ENCODE measurements around the gene AGAP1.

DNA sequence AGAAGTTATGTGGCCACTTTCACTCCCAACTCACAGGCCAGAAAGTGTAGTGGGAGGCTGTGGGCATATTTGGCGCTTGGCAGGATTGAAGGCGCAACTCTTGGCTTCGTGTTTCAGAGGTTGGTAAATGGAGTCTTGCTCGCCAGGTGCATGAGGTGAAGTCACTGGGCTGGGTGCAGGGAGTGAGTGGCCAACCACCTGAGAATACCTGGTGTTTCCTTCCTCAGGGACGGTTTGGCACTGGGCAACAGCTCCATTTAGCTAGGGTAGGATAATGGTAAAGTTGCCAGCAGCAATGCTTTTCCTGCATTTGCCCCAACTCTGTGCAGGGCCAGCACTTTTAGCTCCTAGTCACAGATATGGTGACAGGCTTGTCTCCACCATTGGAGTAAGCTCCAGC, 115.9 kb downstream of the AGAP1 start:
- TF ChIP-seq, protein P1, sequence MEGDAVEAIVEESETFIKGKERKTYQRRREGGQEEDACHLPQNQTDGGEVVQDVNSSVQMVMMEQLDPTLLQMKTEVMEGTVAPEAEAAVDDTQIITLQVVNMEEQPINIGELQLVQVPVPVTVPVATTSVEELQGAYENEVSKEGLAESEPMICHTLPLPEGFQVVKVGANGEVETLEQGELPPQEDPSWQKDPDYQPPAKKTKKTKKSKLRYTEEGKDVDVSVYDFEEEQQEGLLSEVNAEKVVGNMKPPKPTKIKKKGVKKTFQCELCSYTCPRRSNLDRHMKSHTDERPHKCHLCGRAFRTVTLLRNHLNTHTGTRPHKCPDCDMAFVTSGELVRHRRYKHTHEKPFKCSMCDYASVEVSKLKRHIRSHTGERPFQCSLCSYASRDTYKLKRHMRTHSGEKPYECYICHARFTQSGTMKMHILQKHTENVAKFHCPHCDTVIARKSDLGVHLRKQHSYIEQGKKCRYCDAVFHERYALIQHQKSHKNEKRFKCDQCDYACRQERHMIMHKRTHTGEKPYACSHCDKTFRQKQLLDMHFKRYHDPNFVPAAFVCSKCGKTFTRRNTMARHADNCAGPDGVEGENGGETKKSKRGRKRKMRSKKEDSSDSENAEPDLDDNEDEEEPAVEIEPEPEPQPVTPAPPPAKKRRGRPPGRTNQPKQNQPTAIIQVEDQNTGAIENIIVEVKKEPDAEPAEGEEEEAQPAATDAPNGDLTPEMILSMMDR (IDR thresholded peaks at IDR 0.05): no peak
- TF ChIP-seq POLR2AphosphoS5 (IDR thresholded peaks at IDR 0.05; ENCODE audit: insufficient read depth in 1 of 2, low read depth in 1 of 2) (no peak), POLR2A (IDR thresholded peaks at IDR 0.05) (no peak)

Data from vagina (tissue), 2 donors.